NOMO-1 (cell line): ENCODE results near the gene TGFBR2.

Source experiments
- DNase-seq, 2 experiments: peaks; one replicate each; lab custom pipeline; 2025; ENCODE audit not compliant: unreplicated experiment in 2 of 2; lab: John Stamatoyannopoulos, UW

Gene TGFBR2

GRCh38 chr3:30671527-30672286 lies 65.3 kb downstream of the TGFBR2 start:
- DNase-seq: no peak

GRCh38 chr3:30672287-30672735 lies 65.9 kb downstream of the TGFBR2 start:
- no peak for DNase-seq

- no peak for DNase-seq
Observed at GRCh38 chr3:30672959-30673358, 66.6 kb downstream of the TGFBR2 start.

- DNase-seq: peak; percentile 13 to 51
Observed at GRCh38 chr3:30673425-30674341, 67.3 kb downstream of the TGFBR2 start.

- DNase-seq: no peak
Observed at GRCh38 chr3:30675006-30675405, 68.6 kb downstream of the TGFBR2 start.

GRCh38 chr3:30675774-30676173 lies 69.4 kb downstream of the TGFBR2 start:
- DNase-seq: no peak

- DNase-seq: no peak
Observed at GRCh38 chr3:30676424-30677346, 70.3 kb downstream of the TGFBR2 start.

- DNase-seq: no peak
Observed at GRCh38 chr3:30677347-30677685, 70.9 kb downstream of the TGFBR2 start.

GRCh38 chr3:30679045-30679444 lies 72.6 kb downstream of the TGFBR2 start:
- DNase-seq: no peak

GRCh38 chr3:30680789-30681648 lies 74.6 kb downstream of the TGFBR2 start:
- no peak for DNase-seq

GRCh38 chr3:30681649-30682211 lies 75.3 kb downstream of the TGFBR2 start:
- DNase-seq: no peak

- DNase-seq: peak; percentile 50 to 64
Observed at GRCh38 chr3:30682434-30683155, 76.2 kb downstream of the TGFBR2 start.

GRCh38 chr3:30683769-30684168 lies 77.4 kb downstream of the TGFBR2 start:
- DNase-seq: no peak

- no peak for DNase-seq
Observed at GRCh38 chr3:30684356-30684755, 78.0 kb downstream of the TGFBR2 start.

GRCh38 chr3:30685267-30685667 lies 78.9 kb downstream of the TGFBR2 start:
- DNase-seq: peak; percentile 60 to 89

GRCh38 chr3:30686176-30686575 lies 79.8 kb downstream of the TGFBR2 start:
- DNase-seq: no peak

GRCh38 chr3:30686799-30687198 lies 80.4 kb downstream of the TGFBR2 start:
- no peak for DNase-seq

- DNase-seq: no peak
Observed at GRCh38 chr3:30687930-30688570, 81.6 kb downstream of the TGFBR2 start.
